ENCODE measurements around the gene SLC34A1.

The SLC34A1 gene

DNA sequence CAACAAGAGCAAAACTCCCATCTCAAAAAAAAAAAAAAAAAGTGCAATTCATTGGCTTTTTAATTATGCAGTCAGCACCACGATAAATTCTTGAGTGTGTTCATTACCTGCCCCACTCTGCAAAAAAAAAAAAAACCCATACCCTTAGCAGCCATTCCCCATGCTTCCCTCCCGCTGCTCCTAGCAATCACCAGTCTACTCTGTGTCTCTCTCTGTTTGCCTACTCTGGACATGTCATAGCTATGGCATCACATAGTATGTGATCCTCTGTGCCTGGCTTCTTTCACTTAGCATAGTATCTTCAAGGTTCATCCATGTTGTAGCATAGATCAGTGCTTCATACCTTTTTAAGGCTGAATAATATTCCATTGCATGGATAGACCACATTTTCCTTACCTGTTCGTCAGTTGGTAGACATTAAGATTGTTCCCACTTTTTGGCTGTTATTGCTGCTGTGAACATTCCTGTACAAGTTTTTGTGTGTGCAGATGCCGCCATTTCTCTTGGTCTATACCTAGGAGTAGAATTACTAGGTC, 55.4 kb downstream of the SLC34A1 start:
- H2AFZ ChIP-seq (ENCODE audit: low read depth, low read length, severe bottlenecking) = no peak overlapping the region
- no peak overlapping the region for H3K27ac ChIP-seq (ENCODE audit: low read depth, low read length)
- no peak overlapping the region for H3K9ac ChIP-seq (ENCODE audit: low read length)
- no peaks in the 10 kb centered on the region; the same call in none of the 2 replicates for H3F3A ChIP-seq (ENCODE audit: insufficient read depth)
- TF ChIP-seq, protein P1, sequence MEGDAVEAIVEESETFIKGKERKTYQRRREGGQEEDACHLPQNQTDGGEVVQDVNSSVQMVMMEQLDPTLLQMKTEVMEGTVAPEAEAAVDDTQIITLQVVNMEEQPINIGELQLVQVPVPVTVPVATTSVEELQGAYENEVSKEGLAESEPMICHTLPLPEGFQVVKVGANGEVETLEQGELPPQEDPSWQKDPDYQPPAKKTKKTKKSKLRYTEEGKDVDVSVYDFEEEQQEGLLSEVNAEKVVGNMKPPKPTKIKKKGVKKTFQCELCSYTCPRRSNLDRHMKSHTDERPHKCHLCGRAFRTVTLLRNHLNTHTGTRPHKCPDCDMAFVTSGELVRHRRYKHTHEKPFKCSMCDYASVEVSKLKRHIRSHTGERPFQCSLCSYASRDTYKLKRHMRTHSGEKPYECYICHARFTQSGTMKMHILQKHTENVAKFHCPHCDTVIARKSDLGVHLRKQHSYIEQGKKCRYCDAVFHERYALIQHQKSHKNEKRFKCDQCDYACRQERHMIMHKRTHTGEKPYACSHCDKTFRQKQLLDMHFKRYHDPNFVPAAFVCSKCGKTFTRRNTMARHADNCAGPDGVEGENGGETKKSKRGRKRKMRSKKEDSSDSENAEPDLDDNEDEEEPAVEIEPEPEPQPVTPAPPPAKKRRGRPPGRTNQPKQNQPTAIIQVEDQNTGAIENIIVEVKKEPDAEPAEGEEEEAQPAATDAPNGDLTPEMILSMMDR (IDR thresholded peaks at IDR 0.05; ENCODE audit: insufficient read depth, low read length, poor library complexity, severe bottlenecking) = no peak
- TF ChIP-seq EZH2phosphoT487 (conservative IDR thresholded peaks at IDR 0.05; ENCODE audit: low read length) = no peak
- H3K27me3 ChIP-seq (ENCODE audit: low read length) = no peaks in the 10 kb centered on the region
- no peaks in the 10 kb centered on the region for H4K20me1 ChIP-seq (ENCODE audit: low read depth, low read length)
- H3K9me2 ChIP-seq (replicated peaks; ENCODE audit: insufficient read depth, low read length) = no peaks in the 10 kb centered on the region
- no peaks in the 10 kb centered on the region for H3K9me3 ChIP-seq (ENCODE audit: insufficient read depth, low read length)
- H3K4me2 ChIP-seq (ENCODE audit: low read depth, low read length, poor library complexity, severe bottlenecking) = no peak overlapping the region
- H3K4me3 ChIP-seq (ENCODE audit: insufficient read depth, low read length, poor library complexity, severe bottlenecking) = no peak overlapping the region
- no peaks in the 10 kb centered on the region for H3K79me2 ChIP-seq (ENCODE audit: insufficient read depth, low read length)
- no peaks in the 10 kb centered on the region for H3K36me3 ChIP-seq (ENCODE audit: low read length)

DNA sequence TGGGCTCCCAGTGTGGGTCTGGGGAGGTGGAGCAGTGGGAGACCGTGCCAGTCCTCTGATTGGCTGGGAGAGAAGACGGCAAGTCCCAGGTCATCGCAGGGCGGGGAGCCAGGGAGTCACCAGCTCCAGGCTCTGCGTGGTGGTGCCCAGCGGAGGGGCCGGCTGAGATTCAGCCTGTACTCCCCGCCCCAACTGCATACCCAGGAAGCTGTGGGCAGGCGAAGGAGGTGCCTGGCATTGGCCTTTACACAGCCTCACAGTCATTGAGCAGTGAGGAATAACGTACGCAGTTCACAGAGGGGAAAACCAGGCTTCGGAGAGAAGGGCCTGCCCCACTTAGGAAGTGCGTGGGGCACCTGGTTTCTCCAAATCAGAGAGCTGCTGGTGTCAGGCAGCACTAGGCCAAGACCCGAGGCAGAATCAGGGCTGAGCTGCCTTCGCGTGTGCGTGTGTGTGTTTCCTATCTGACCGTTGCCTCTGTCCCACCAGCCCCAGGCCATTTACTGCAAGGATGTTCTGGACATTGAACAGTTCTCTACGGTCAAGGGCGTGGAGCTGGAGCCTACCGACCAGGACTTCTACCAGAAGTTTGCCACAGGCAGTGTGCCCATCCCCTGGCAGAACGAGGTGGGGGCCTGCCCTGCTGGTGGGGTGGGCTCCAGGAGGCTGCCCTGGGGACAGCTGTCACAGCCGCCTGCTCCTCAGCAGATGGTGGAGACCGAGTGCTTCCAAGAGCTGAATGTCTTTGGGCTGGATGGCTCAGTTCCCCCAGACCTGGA, 56.2 kb downstream of the SLC34A1 start:
- Histone ChIP-seq H3K27me3 (ENCODE audit: low read length) (no peaks in the 10 kb centered on the region), H3K36me3 (ENCODE audit: low read length) (no peaks in the 10 kb centered on the region), H3K9me2 (replicated peaks; ENCODE audit: insufficient read depth, low read length) (no peaks in the 10 kb centered on the region), H3K9me3 (ENCODE audit: insufficient read depth, low read length) (no peaks in the 10 kb centered on the region), H3K9ac (ENCODE audit: low read length) (no peak overlapping the region), H3K79me2 (ENCODE audit: insufficient read depth, low read length) (no peaks in the 10 kb centered on the region), H3K4me3 (ENCODE audit: insufficient read depth, low read length, poor library complexity, severe bottlenecking) (no peak overlapping the region), H4K20me1 (ENCODE audit: low read depth, low read length) (no peaks in the 10 kb centered on the region), H3K4me2 (ENCODE audit: low read depth, low read length, poor library complexity, severe bottlenecking) (no peak overlapping the region), H3F3A (ENCODE audit: insufficient read depth) (peaks cover 7% of the 10 kb centered on the region), H3K27ac (ENCODE audit: low read depth, low read length) (no peak overlapping the region), H2AFZ (ENCODE audit: low read depth, low read length, severe bottlenecking) (no peak overlapping the region)
- TF ChIP-seq, protein P1 (IDR thresholded peaks at IDR 0.05; ENCODE audit: insufficient read depth, low read length, poor library complexity, severe bottlenecking) = no peak
- no peak for TF ChIP-seq EZH2phosphoT487 (conservative IDR thresholded peaks at IDR 0.05; ENCODE audit: low read length)

DNA sequence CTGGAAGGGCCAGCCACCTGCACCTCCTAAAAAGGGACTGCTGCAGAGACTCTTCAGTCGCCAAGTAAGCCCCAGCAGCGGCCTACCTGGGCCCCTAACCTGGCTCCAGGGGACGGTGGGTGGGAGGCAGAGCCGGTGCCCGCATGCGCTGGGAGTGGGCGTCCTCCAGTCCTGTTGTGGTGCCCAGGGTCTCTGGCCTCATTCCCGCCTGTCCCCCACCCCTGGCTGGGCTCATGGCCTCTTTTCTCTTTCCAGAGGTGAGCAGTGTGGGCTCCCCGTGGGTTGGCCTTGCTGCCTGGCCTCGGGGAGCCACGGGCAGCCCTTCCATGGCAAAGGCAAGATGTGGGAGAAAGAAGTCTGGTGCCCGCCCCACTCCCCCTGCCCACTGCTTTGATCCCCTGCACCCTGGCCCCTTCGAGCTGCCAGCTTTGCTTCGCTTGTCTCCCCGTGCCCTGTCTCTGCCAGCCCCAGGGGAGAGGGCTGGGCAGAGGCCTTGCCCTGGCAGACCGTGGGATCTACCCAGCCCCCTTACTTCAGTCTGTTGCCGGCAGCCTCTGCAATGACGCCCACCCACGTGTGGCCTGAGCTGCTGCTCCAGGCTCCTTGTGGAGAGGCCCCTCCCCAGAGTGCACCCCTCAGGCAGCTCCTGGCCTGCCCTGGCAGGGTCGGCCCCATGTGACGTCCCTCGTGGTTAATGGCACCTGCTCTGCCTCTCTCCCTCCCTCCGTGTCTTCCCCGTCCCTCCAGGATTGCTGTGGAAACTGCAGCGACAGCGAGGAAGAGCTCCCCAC, 57.0 kb downstream of the SLC34A1 start:
- Histone ChIP-seq H2AFZ (ENCODE audit: low read depth, low read length, severe bottlenecking) (no peak overlapping the region), H3K4me2 (ENCODE audit: low read depth, low read length, poor library complexity, severe bottlenecking) (no peak overlapping the region), H3K9me3 (ENCODE audit: insufficient read depth, low read length) (no peaks in the 10 kb centered on the region), H3K36me3 (ENCODE audit: low read length) (no peaks in the 10 kb centered on the region), H3K4me3 (ENCODE audit: insufficient read depth, low read length, poor library complexity, severe bottlenecking) (no peak overlapping the region), H3K9ac (ENCODE audit: low read length) (no peak overlapping the region), H3F3A (ENCODE audit: insufficient read depth) (peaks cover 14% of the 10 kb centered on the region), H3K79me2 (ENCODE audit: insufficient read depth, low read length) (no peaks in the 10 kb centered on the region), H4K20me1 (ENCODE audit: low read depth, low read length) (no peaks in the 10 kb centered on the region), H3K27me3 (ENCODE audit: low read length) (no peaks in the 10 kb centered on the region), H3K9me2 (replicated peaks; ENCODE audit: insufficient read depth, low read length) (no peaks in the 10 kb centered on the region), H3K27ac (ENCODE audit: low read depth, low read length) (no peak overlapping the region)
- TF ChIP-seq, protein P1 (IDR thresholded peaks at IDR 0.05; ENCODE audit: insufficient read depth, low read length, poor library complexity, severe bottlenecking) = no peak
- no peak for TF ChIP-seq EZH2phosphoT487 (conservative IDR thresholded peaks at IDR 0.05; ENCODE audit: low read length)

All from SU-DHL-6 (cell line).